AG04450 (cell line): ENCODE measurements around the gene VPS54. TPM values are rescaled to one million over a fixed set of nuclear protein-coding genes. Genes with fewer than 3 reads are reported as not detected.

Experiments
- CTCF ChIA-PET: fragments of 300-600, 350-600 bp; formaldehyde crosslinking; extraction: SDS; loops from one replicate; lab custom pipeline; 2022; ENCODE audit warnings: antibody characterized with exemption, inconsistent platforms; lab: Charles Lee
- POLR2A ChIA-PET: fragments of 350-600 bp; formaldehyde crosslinking; extraction: SDS; loops from one replicate; lab custom pipeline; 2021; ENCODE audit warnings: antibody characterized with exemption, inconsistent platforms; lab: Yijun Ruan, JAX
- DNase-seq: peaks from one replicate; pipeline ENCODE4 v3.0.0-alpha.2; 2011; ENCODE audit warnings: low read depth, low spot score
- H3K27ac ChIP-seq: one replicate; pipeline ENCODE4 v1.5.1; 2012; ENCODE audit warnings: low read depth, low read length, control low read depth
- H3K27me3 ChIP-seq: one replicate; pipeline ENCODE4 v1.6.0; 2012; ENCODE audit warnings: low read length; ENCODE audit not compliant: control insufficient read depth, insufficient read depth
- H3K4me3 ChIP-seq: 2 replicates; pipeline ENCODE4 v1.5.1; 2011; ENCODE audit warnings: mild to moderate bottlenecking, low read depth, low read length, control low read depth
- H3K9me3 ChIP-seq: 2 replicates; pipeline ENCODE4 v1.5.1; 2012; ENCODE audit warnings: low read length; ENCODE audit not compliant: control insufficient read depth, insufficient read depth
- polyA plus RNA-seq: library from polyadenylated mRNA; depleted of rRNA; stranded (reverse); fragments of >200 nt; gene quantifications from 2 replicates; pipeline ENCODE4 v1.2.3, GENCODE V29; 2011
- TF ChIP-seq, protein P1 (sequence below): IDR thresholded peaks from 2 replicates; pipeline ENCODE4 v1.5.1; 2011; ENCODE audit warnings: low read depth, low read length, control low read depth, inconsistent platforms

VPS54 gene
- polyA plus RNA-seq, 1 experiment, result 21.9 TPM

DNA sequence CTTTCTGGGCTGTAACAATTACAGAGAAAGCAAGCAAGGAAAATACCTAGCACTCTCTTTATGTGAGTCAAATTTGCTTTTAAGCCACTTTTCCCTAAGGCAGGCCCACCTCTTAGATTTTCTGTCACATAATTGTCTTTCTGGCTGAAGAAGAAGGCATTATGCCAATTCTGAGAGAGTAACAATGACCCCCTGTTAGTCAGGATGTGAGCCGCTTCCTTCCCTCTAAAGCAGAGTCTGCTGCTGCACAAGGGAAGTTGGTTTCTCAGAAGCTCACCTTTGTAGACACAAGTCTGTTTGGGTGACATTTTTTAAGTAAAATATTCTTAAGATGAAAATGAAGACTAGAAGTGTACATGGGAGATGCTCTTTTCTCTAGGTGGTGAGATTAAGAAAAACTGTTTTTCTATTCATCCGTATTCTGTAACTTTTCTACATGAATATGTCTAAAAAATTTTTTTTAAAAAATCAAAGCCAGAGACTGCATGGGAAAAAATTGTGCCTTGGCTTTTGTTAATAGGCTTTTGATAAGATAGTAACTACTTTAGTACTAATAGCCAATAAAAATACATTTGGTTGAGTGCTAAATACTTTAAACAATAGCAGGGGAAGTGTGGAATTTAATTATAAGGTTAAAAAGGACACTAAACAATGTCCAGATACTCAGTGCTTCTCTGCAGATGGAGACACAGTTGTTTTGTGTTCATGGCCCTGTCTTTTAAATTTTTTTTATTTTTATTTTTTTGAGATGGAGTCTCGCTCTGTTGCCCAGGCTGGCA lies 33.4 kb upstream of the VPS54 start:
- Histone ChIP-seq H3K27ac (no peak overlapping the region), H3K4me3 (no peak overlapping the region), H3K27me3 (peaks cover 2% of the 10 kb centered on the region), H3K9me3 (no peaks in the 10 kb centered on the region)
- no peak for DNase-seq
- ChIA-PET CTCF (interaction anchor here (1.5 to 8.5 kb wide), 2 partner anchors 276 to 435 kb away, joined by 3 to 164 read pairs; no protein-coding TSS in a partner anchor), POLR2A (no interaction called here)
- TF ChIP-seq, protein P1, sequence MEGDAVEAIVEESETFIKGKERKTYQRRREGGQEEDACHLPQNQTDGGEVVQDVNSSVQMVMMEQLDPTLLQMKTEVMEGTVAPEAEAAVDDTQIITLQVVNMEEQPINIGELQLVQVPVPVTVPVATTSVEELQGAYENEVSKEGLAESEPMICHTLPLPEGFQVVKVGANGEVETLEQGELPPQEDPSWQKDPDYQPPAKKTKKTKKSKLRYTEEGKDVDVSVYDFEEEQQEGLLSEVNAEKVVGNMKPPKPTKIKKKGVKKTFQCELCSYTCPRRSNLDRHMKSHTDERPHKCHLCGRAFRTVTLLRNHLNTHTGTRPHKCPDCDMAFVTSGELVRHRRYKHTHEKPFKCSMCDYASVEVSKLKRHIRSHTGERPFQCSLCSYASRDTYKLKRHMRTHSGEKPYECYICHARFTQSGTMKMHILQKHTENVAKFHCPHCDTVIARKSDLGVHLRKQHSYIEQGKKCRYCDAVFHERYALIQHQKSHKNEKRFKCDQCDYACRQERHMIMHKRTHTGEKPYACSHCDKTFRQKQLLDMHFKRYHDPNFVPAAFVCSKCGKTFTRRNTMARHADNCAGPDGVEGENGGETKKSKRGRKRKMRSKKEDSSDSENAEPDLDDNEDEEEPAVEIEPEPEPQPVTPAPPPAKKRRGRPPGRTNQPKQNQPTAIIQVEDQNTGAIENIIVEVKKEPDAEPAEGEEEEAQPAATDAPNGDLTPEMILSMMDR, result no peak

DNA sequence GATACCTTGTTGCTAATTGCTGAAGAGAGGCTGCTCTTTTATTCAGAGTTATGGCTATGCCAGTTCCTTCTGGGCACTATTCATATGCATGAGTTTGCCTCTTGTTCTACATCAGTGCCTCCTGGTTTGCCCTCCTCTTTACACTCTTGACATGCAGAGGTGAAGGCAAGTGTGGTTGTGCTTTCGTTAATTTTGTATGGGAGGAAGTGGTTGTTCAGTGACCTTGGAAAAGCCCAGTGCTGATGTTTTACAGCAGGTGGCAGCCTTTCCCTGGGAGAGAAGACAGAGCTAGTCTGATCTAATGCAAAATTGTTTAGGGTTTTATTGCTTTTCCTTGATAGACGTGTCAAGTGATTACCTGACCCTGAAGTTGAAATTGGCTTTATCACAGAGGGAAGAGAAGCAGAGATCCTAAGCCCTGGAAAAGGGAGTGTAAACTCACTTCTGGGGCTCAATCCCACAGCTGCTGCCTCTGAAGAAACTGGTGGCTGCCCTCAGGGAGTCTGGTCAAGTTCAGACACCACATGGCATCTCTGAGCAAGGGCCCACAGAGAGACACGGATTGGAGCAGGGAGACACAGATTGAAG lies 30.5 kb upstream of the VPS54 start:
- Histone ChIP-seq H3K27ac (no peak overlapping the region), H3K4me3 (no peak overlapping the region), H3K27me3 (peaks cover 2% of the 10 kb centered on the region), H3K9me3 (no peaks in the 10 kb centered on the region)
- ChIA-PET POLR2A (interaction anchor here (0.7 to 1.3 kb wide), 4 partner anchors 15 to 1145 kb away, joined by 4 to 9 read pairs (median 4); no protein-coding TSS in a partner anchor), CTCF (interaction anchor here (0.6 to 8.5 kb wide), 28 partner anchors 8 to 969 kb away, joined by 3 to 164 read pairs (median 4); no protein-coding TSS in a partner anchor)
- no peak for DNase-seq
- TF ChIP-seq, protein P1, result peak; percentile 94

DNA sequence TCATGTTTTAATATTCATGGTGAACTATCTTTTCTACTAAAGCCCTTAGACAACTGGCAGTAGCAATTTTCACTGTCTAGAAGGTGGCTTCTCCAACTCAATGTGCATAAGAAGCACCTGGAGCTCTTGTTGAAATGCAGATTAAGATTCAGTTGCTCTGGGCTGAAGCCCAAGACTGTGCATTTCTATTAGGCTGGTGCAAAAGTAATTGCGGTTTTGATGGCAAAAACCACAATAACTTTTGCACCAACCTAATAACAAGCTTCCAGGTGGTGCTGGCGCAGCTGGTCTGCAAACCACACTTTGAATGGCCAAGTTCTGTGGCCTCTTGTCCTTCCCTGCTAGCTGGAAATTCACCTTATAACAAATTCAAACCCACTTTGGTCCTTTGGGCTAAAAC lies 26.7 kb upstream of the VPS54 start:
- Histone ChIP-seq H3K27ac (peak overlapping the region; percentile 11), H3K27me3 (no peaks in the 10 kb centered on the region), H3K9me3 (no peaks in the 10 kb centered on the region), H3K4me3 (no peak overlapping the region)
- ChIA-PET CTCF (interaction anchor here (0.7 to 8.5 kb wide), 2 partner anchors 122 to 283 kb away, joined by 5 to 164 read pairs; no protein-coding TSS in a partner anchor), POLR2A (interaction anchor here (0.7 kb wide), 1 partner anchor 18 kb away, joined by 10 read pairs; no protein-coding TSS in a partner anchor)
- TF ChIP-seq, protein P1, result no peak
- DNase-seq, result no peak

DNA sequence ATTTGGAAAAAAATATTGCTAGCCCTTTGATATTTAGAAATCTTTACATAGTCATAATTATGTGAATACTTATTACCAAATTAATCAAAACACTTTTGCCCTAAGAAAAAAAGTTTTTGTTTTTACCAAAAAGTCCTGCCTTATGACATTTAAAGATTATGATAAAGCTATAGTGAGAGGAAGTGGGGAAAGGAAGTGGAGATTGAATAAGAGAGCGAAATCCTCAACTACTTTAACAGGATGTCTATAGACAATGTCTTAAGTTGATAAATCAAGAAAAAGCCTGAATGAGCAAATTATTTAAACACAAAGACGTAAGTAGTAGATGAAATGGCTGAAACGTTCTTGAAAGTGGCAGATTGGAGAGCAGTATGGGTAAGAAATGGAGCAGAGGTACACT lies 20.9 kb upstream of the VPS54 start:
- no peak for DNase-seq
- no peaks in the 10 kb centered on the region for H3K27me3 ChIP-seq
- H3K9me3 ChIP-seq, result no peaks in the 10 kb centered on the region
- ChIA-PET POLR2A (no interaction called here), CTCF (interaction anchor here (1.3 to 1.8 kb wide), 2 partner anchors 10 to 291 kb away, joined by 4 to 7 read pairs; no protein-coding TSS in a partner anchor)
- H3K27ac ChIP-seq, result no peak overlapping the region
- no peak overlapping the region for H3K4me3 ChIP-seq
- TF ChIP-seq, protein P1, result no peak
